Dendritic cell treated with granulocyte-macrophage colony-stimulating factor and Interleukin-4, amounts not matched to agents 40 ng/mL and 50 ng/mL, for 4 days (primary cell): ENCODE measurements around the gene C16orf86.

Source experiments
- H3K27ac Mint-ChIP-seq: one replicate; pipeline ENCODE4 v1.8.0; 2022; ENCODE audit warnings: mild to moderate bottlenecking, mixed read lengths
- H3K27me3 Mint-ChIP-seq: one replicate; pipeline ENCODE4 v1.8.0; 2022; ENCODE audit warnings: mild to moderate bottlenecking, mixed read lengths
- H3K36me3 Mint-ChIP-seq: one replicate; pipeline ENCODE4 v1.8.0; 2022; ENCODE audit warnings: low read depth, mixed read lengths
- H3K4me1 Mint-ChIP-seq: one replicate; pipeline ENCODE4 v1.8.0; 2022; ENCODE audit warnings: low read depth, mixed read lengths
- H3K4me3 Mint-ChIP-seq: one replicate; pipeline ENCODE4 v1.8.0; 2022; ENCODE audit warnings: mild to moderate bottlenecking, moderate library complexity, mixed read lengths
- H3K9me3 Mint-ChIP-seq: one replicate; pipeline ENCODE4 v1.8.0; 2022; ENCODE audit warnings: mixed read lengths
- intact Hi-C: fragments of 100-400 bp; cut with micrococcal nuclease; formaldehyde crosslinking; loops from one replicate; pipeline ENCODE4 v1.15.0; 2022

The C16orf86 gene

GRCh38 chr16:67707210-67707609 is 40.6 kb downstream of the C16orf86 start:
- Mint-ChIP-seq H3K4me3 (no peak overlapping the region), H3K4me1 (peaks cover 11% of the 10 kb centered on the region), H3K27ac (no peak overlapping the region), H3K9me3 (no peaks in the 10 kb centered on the region), H3K27me3 (no peaks in the 10 kb centered on the region), H3K36me3 (no peaks in the 10 kb centered on the region)
- intact Hi-C loops: no loop called here

GRCh38 chr16:67707790-67708189 is 41.2 kb downstream of the C16orf86 start:
- intact Hi-C loops: no loop called here
- peaks cover 11% of the 10 kb centered on the region for H3K4me1 Mint-ChIP-seq
- H3K36me3 Mint-ChIP-seq: no peaks in the 10 kb centered on the region
- no peak overlapping the region for H3K27ac Mint-ChIP-seq
- no peaks in the 10 kb centered on the region for H3K27me3 Mint-ChIP-seq
- H3K4me3 Mint-ChIP-seq: no peak overlapping the region
- no peaks in the 10 kb centered on the region for H3K9me3 Mint-ChIP-seq

GRCh38 chr16:67708368-67708771 is 41.8 kb downstream of the C16orf86 start:
- Mint-ChIP-seq H3K4me3 (no peak overlapping the region), H3K27ac (no peak overlapping the region), H3K27me3 (no peaks in the 10 kb centered on the region), H3K36me3 (no peaks in the 10 kb centered on the region), H3K9me3 (no peaks in the 10 kb centered on the region), H3K4me1 (peaks cover 11% of the 10 kb centered on the region)
- intact Hi-C loops: no loop called here

GRCh38 chr16:67709050-67709449 is 42.4 kb downstream of the C16orf86 start:
- Mint-ChIP-seq H3K9me3 (no peaks in the 10 kb centered on the region), H3K27me3 (no peaks in the 10 kb centered on the region), H3K4me3 (no peak overlapping the region), H3K36me3 (no peaks in the 10 kb centered on the region), H3K4me1 (peaks cover 11% of the 10 kb centered on the region), H3K27ac (no peak overlapping the region)
- intact Hi-C loops: no loop called here

- Mint-ChIP-seq H3K4me1 (peaks cover 15% of the 10 kb centered on the region), H3K27me3 (no peaks in the 10 kb centered on the region), H3K4me3 (no peak overlapping the region), H3K36me3 (no peaks in the 10 kb centered on the region), H3K27ac (no peak overlapping the region), H3K9me3 (no peaks in the 10 kb centered on the region)
- intact Hi-C loops: no loop called here
Observed at GRCh38 chr16:67710607-67711006, 44.0 kb downstream of the C16orf86 start.

GRCh38 chr16:67713647-67714273 is 47.1 kb downstream of the C16orf86 start:
- H3K4me3 Mint-ChIP-seq: no peak overlapping the region
- no peaks in the 10 kb centered on the region for H3K9me3 Mint-ChIP-seq
- peaks cover 2% of the 10 kb centered on the region for H3K36me3 Mint-ChIP-seq
- H3K27me3 Mint-ChIP-seq: no peaks in the 10 kb centered on the region
- no peak overlapping the region for H3K27ac Mint-ChIP-seq
- intact Hi-C loops: no loop called here
- H3K4me1 Mint-ChIP-seq: peaks cover 30% of the 10 kb centered on the region

- Mint-ChIP-seq H3K9me3 (no peaks in the 10 kb centered on the region), H3K27me3 (no peaks in the 10 kb centered on the region), H3K36me3 (peaks cover 10% of the 10 kb centered on the region), H3K4me1 (peaks cover 35% of the 10 kb centered on the region), H3K27ac (no peak overlapping the region), H3K4me3 (no peak overlapping the region)
- intact Hi-C loops: no loop called here
Observed at GRCh38 chr16:67714522-67714921, 47.9 kb downstream of the C16orf86 start.

GRCh38 chr16:67716097-67716496 is 49.5 kb downstream of the C16orf86 start:
- no peaks in the 10 kb centered on the region for H3K27me3 Mint-ChIP-seq
- no peaks in the 10 kb centered on the region for H3K9me3 Mint-ChIP-seq
- no peak overlapping the region for H3K4me3 Mint-ChIP-seq
- intact Hi-C loops: loop anchor here (5.0 kb wide), 1 partner anchor 39 kb away; no protein-coding TSS in a partner anchor
- peaks cover 11% of the 10 kb centered on the region for H3K36me3 Mint-ChIP-seq
- H3K4me1 Mint-ChIP-seq: peaks cover 44% of the 10 kb centered on the region
- no peak overlapping the region for H3K27ac Mint-ChIP-seq
